Right lobe of liver (tissue), 4 donors: ENCODE measurements around the gene PES1.

Source experiments
- POLR2A ChIP-seq: fragments of 450-650 bp; IDR thresholded peaks from one replicate; pipeline ENCODE4 v1.6.1; 2017; ENCODE audit warnings: antibody characterized with exemption, mild to moderate bottlenecking
- TF ChIP-seq, protein P1 (sequence below), 4 donors: fragments of 200-600 bp in 3 of 4; fragments of 450-650 bp in 1 of 4; IDR thresholded peaks; one replicate each; pipeline versions ENCODE4 v1.5.1 to v1.8.0; 2016 to 2022; ENCODE audit warnings: antibody characterized with exemption in 4 of 4, mild to moderate bottlenecking in 2 of 4
- donor health status: DM: no; HTN: no; CAD: no.
- donor health status: DM: no; HTN: no; CAD: no.
- donor health status: DM: no; HTN: yes; CAD: no.

GRCh38 chr22:30615543-30615954, 23.8 kb upstream of the PES1 start:
- TF ChIP-seq, protein P1, sequence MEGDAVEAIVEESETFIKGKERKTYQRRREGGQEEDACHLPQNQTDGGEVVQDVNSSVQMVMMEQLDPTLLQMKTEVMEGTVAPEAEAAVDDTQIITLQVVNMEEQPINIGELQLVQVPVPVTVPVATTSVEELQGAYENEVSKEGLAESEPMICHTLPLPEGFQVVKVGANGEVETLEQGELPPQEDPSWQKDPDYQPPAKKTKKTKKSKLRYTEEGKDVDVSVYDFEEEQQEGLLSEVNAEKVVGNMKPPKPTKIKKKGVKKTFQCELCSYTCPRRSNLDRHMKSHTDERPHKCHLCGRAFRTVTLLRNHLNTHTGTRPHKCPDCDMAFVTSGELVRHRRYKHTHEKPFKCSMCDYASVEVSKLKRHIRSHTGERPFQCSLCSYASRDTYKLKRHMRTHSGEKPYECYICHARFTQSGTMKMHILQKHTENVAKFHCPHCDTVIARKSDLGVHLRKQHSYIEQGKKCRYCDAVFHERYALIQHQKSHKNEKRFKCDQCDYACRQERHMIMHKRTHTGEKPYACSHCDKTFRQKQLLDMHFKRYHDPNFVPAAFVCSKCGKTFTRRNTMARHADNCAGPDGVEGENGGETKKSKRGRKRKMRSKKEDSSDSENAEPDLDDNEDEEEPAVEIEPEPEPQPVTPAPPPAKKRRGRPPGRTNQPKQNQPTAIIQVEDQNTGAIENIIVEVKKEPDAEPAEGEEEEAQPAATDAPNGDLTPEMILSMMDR (IDR thresholded peaks at IDR 0.05) = no peak
- no peak for TF ChIP-seq POLR2A
